Measurements from ENCODE around the gene GOSR1.
"Not testable (repeated sequence)": the region's sequence is repeated elsewhere in the genome, so short reads cannot be mapped to it uniquely, and the experiment has no call there.

Gene GOSR1

DNA sequence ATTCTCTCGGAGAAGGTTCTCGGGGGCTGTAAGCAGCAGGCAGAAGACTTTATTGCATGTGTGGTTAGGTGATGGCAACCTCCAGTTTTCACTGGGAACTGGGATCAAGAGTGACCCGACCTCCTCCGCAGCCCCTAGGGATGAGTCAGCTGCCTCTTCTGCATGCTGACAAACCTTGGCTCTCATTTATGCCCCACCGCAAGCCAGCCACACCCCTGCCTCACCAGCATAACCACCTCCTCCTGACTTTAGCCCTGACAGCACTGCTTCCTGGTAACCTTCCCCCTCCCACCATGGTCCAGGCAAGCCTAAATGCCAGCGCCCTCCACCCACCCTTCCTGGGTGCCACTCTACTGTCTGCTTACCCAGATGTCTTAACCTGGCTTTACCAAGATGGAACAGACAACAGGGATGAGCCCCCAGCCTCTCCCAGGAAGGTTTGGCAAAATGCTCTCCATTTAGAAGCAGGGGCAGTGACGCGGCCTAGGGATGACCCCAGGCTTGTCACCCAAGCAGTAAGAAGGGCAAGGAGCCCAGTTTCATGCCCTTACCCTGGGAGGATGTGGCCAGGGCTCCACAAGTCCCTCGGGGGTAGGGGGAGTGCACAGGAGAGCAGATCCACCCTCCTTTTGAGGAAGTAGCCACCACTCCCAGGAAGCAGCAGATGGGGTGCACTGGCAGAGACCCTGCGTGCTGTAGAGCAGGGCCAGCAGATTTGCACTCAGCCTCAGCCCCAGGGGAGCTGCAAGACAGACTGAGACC is 73.5 kb downstream of the GOSR1 start:
- no peaks in the 10 kb centered on the region for H3K27me3 ChIP-seq
- H3K9me3 ChIP-seq: no peaks in the 10 kb centered on the region
- no peaks in the 10 kb centered on the region for H3K4me1 ChIP-seq
- TF ChIP-seq CTCF (IDR thresholded peaks at IDR 0.05): no peak
- intact Hi-C loops (cut with DNase I; ENCODE audit: low total_unique reads): no loop called here
- H3K27ac ChIP-seq: no peak overlapping the region
- peak in 1 of 2 donors; percentile 45 for DNase-seq
- no peak overlapping the region for H3K4me3 ChIP-seq
- H3K36me3 ChIP-seq: peaks cover 0 to 10% (median 0%) of the 10 kb centered on the region in 3 donors

DNA sequence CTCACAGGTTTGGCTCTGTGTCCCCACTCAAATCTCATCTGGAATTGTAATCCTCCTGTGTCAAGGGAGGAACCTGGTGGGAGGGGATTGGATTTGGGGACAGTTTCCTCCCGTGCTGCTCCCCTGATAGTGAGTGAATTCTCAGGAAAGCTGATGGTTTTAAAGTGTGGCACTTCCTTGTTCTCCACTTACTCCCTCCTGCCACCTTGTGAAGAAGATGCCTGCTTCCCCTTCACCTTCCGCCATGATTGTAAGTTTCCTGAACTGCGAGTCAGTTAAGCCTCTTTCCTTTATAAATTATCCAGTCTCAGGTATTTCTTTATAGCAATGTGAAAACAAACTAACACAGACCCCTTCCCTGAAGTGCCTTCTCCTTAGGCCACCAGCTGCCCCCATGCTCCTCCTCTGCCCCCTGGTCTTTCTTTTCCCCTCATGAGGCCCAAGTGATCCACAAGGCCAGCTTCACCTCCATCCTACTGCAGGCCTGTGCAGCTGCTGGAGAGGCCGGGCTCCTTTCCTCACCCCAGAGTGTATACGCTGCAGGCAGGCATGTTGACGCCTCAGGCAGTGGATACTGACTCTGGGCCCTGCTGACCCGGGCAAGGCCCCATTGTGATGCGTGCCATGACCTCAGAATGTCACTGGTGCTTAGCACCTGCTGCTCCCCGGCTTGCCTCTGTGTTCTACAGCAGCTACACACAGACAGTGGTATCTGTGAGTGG is 74.2 kb downstream of the GOSR1 start:
- peaks cover 0 to 10% (median 0%) of the 10 kb centered on the region in 3 donors for H3K36me3 ChIP-seq
- peak in 1 of 2 donors; percentile 32 for DNase-seq
- H3K4me3 ChIP-seq; H3K4me1 ChIP-seq; H3K9me3 ChIP-seq; H3K27me3 ChIP-seq; intact Hi-C loops (cut with DNase I; ENCODE audit: low total_unique reads); H3K27ac ChIP-seq: not testable (repeated sequence)

- DNase-seq: peak in 1 of 2 donors; percentile 20
- Histone ChIP-seq H3K4me1 (no peaks in the 10 kb centered on the region), H3K4me3 (no peak overlapping the region), H3K9me3 (no peaks in the 10 kb centered on the region), H3K36me3 (peaks cover 0 to 10% (median 0%) of the 10 kb centered on the region in 3 donors), H3K27me3 (no peaks in the 10 kb centered on the region), H3K27ac (no peak overlapping the region)
- TF ChIP-seq CTCF (IDR thresholded peaks at IDR 0.05): no peak
- intact Hi-C loops (cut with DNase I; ENCODE audit: low total_unique reads): no loop called here
These were observed 74.8 kb downstream of the GOSR1 start for GRCh38 chr17:30551996-30552339.

DNA sequence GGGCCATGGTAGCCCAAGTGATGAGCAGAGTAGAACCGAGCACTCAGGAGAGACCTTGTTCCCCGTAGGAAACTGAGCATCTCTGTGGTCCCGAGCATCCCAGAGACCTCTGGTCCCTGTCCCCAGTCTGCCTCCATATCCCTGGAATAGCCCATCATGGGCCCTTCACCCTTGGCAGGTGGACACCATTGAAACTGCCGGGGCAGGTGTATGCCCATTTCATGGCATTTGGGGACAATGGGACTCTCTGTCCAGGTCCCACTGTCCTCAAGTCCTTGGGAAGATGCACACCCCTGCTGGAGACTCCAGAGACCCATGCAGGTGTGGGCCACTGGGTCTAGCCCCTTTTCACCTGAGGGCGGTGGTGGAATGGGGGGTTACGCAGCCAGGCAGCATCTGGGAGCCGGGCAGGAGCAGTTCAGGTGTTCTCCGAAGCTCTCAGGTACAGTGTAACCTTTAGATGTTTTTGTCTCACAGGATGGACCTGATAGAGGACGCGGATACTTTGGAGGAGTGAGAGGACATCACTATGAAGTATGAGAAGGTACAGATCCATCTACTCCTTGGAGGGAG is 75.9 kb downstream of the GOSR1 start:
- Histone ChIP-seq H3K4me3 (no peak overlapping the region), H3K36me3 (peaks cover 0 to 10% (median 0%) of the 10 kb centered on the region in 3 donors), H3K27me3 (no peaks in the 10 kb centered on the region), H3K27ac (no peak overlapping the region), H3K4me1 (no peaks in the 10 kb centered on the region), H3K9me3 (no peaks in the 10 kb centered on the region)
- DNase-seq: no peak
- no peak for TF ChIP-seq CTCF (IDR thresholded peaks at IDR 0.05)
- intact Hi-C loops (cut with DNase I; ENCODE audit: low total_unique reads): no loop called here

DNA sequence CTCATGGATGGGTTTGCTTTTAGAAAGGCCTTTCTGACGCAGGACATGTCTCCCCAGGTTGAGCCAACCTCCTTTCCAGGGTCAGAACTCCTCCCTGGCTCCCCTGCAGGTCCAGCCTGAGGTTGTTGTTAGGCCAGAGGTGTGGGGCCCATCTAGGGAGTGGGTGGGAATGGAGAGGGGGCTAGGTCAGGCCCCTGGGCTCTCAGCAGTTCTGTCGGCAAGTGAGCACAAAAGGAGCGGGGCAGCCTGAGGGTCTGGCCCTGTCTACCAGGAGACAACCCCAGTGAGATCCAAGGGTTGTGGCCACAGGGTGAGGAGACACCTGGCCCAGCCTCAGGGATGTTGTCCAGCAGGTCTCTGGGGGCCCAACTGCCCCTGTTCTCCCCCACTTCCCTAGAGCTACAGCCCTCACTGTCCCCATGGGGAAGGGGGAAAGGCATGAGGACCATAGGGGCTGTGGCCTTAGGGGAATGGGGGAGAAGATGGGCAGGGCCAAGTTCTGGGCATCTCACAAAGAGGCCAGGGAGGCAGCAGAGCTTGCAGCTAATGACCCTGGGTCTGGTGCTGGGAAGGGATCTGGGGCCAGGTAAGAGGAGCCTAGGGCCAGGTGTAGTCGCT is 76.7 kb downstream of the GOSR1 start:
- H3K27me3 ChIP-seq; intact Hi-C loops (cut with DNase I; ENCODE audit: low total_unique reads); H3K36me3 ChIP-seq; H3K9me3 ChIP-seq; H3K27ac ChIP-seq; H3K4me1 ChIP-seq; H3K4me3 ChIP-seq: not testable (repeated sequence)
- DNase-seq: peak in 1 of 2 donors; percentile 32

DNA sequence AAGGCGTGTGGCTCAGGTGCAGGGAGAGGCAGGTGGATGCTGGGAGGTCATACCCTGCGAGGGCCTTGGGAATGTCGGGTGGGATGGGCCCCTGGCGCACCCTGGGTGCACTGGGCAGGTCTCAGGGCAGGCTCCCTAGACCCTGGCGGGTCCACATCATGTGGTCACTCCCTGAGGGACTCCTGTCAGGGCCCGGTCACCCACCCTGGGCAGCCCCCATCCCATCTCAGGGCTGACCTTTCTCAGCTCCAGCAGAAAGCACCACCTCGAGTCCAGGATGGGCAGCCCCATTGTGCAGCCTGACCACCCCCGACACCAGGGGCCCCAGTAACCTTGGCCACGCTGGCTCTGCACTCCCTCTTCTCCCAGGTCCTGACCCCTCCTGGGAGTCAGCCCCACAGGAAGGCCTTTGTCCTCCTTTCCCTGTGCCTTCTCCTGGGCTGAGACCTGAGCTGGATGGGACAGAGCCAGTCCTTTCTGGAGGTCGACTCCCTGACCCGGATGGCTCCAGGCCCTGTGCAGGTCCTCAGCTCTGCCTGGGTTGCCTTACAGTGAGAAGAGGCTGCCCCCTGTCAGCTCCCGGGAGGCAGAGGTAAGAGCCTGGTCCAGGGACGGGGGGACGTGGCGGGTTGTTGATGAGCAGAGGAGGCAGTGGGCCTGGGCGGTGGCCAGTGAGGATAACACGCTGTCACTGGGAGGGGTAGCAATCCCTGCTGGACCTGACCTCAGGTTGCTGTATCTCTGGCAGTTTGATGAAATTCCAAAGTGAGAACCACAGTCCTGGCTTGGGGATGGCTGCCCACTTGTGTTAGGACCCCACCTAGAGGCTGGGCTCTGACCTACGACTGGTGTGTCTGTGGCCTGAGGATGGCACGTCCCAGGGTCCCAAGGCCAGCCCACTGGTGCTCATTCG is 77.9 kb downstream of the GOSR1 start:
- peak in 1 of 2 donors; percentile 49 for DNase-seq
- intact Hi-C loops (cut with DNase I; ENCODE audit: low total_unique reads): no loop called here
- TF ChIP-seq CTCF (IDR thresholded peaks at IDR 0.05): no peak
- Histone ChIP-seq H3K36me3 (no peaks in the 10 kb centered on the region), H3K4me3 (no peak overlapping the region), H3K4me1 (no peaks in the 10 kb centered on the region), H3K9me3 (no peaks in the 10 kb centered on the region), H3K27ac (no peak overlapping the region), H3K27me3 (no peaks in the 10 kb centered on the region)

Data from tibial artery (tissue), 4 donors.